GM21515 (cell line): ENCODE results near the gene CAMKMT.

ENCODE experiments used
- ATAC-seq: cut with Tn5 transposase; IDR thresholded peaks from one replicate; pipeline ENCODE4 v1.9.1; 2021; ENCODE audit not compliant: unreplicated experiment

Gene CAMKMT

DNA sequence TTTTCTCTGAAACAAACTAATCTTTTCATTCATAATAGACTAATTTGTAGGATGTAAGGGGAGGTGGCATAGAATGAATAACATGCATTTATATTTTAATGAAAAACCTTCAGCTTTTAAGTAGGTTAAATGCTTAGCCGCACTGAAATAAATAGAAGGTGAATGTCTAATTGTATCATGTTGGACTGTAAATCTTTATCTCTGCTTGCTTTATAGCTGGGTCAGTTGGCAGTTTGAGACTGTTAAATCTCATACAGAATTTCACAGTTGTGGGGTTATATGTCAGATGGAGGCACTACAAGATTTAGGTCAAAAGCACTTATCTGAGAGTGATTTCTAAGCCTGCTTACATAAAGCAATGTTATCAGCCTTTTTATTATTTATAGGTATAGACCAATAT, 405.0 kb downstream of the CAMKMT start:
- no peak for ATAC-seq

GRCh38 chr2:44767691-44768090, 405.9 kb downstream of the CAMKMT start:
- ATAC-seq: no peak

DNA sequence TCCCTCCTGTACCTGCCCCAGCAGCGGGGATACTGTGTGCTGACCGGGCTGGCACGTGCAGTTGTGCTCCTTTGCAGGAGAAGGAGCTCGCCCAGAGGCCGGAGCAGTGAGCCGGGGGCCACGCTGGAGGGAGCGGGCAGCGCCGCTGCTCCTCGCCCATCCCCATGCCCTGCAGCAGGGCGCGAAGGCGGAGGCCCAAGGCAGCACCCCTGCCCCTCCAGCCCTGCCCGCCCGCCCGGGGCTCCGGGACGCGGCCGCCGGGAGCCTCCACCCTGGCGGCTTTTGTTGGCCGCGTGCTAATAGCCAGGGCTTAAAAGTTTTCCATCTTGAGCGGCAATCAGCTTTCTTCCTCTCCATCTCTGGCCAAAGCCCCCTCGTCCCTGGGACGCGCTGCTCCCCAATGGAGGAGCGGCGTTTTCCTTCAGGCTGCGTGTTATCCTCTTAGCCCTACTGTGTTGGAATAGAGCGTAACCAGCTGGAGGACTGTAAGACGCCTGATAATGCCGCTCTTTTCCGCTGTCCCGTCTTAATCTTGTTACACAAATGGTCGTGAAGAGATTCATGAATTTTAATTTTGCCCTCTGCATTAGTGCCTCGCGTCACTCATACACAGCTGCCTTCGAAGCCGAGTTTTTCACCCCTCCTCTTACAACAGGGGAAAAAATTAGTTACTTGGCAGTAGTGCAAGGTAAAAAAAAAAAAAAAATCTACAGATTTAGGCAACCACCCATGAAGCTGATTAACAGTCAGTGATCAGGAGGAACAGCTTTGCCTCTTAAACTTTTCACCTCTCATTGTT, 406.9 kb downstream of the CAMKMT start:
- no peak for ATAC-seq

- no peak for ATAC-seq
These were observed 407.7 kb downstream of the CAMKMT start for GRCh38 chr2:44769349-44770011.

GRCh38 chr2:44770221-44771195, 408.8 kb downstream of the CAMKMT start:
- ATAC-seq: no peak

- no peak for ATAC-seq
These were observed 409.8 kb downstream of the CAMKMT start for GRCh38 chr2:44771522-44771921.

- ATAC-seq: no peak
These were observed 410.4 kb downstream of the CAMKMT start for GRCh38 chr2:44772131-44772530.

DNA sequence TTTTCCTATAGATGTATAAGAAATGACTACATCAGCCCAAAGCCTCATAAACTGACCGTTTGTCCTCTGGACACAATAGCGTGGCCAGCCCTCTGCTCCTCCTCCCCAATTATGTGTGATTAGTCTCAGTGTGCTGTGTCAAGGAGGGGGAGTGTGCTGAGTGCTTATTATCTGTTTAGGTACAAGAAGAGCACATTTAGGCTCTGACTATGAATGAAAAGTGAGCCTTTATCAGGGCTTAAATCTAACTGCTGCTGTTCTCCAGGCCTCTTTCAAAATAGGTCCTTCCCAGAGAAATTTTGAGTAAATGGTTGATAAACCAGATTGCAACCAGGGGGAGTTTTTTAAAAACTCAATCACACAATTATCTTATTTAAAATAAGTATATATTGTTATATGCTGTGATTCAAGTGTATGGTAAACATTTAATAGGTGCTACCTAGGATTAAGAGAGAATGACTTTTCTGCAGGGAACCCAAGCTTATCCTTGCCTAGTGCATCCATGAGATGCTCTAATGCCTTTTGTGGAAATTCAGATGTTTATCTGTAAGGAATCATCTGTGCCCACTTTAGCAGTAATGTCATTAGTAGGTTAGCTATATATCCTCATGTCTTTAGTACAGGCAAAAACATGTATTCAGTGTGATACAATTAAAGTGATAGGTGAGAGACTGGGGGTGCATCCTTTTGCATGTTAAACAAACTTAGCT, 411.1 kb downstream of the CAMKMT start:
- no peak for ATAC-seq

DNA sequence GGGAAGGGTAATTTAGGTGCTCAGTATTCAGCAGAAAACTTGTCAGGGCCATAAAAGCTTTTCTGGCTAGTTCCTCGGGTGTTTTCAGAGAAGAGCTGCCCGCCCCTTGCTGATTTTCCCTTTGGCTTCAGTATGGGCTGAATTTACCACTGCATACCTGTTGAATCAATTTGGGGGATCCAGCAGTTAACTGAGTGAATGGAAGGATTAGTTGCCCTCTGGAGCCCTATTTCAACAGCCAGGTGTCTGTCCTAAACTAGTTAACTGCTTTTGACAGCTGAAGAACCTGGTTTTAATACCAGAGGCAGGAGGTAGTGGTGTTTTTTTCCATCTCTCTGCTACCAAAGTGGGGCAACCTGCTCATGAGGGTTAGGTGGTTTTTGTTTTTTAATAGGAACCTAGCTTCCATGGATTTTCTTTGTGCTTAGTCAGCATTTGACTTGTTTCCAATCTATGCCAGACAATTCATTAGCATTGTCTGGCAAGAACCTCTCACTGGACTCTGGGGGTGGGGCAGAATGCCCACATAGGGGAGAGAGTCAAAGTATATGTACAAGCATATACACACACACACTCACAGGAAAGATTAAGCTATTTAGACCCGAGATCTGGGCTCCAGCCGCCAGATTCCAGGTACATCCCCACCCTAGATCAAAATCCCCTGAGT, 413.2 kb downstream of the CAMKMT start:
- ATAC-seq: no peak

DNA sequence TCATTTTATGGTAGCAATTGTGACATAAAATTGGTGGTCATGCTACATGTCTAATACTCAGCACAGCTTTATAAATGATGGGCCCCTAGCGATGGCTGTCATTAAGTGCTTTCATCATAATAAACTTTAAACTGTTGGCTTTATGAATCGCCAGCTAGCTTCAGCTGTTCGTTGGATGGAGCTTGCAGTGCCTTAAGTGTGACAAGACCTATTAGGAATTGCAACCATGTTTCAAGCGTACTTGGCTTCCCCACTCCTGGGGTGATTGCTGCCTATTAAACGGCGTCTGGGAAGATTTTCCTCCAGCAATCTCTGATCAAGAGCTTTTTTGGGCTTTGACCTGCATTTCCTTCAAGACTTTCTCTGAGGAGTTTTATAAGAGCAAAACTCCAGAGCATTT, 415.3 kb downstream of the CAMKMT start:
- ATAC-seq: no peak

GRCh38 chr2:44777537-44777936, 415.8 kb downstream of the CAMKMT start:
- ATAC-seq: no peak

- peak; percentile 42 for ATAC-seq
These were observed 416.5 kb downstream of the CAMKMT start for GRCh38 chr2:44778221-44778654.

DNA sequence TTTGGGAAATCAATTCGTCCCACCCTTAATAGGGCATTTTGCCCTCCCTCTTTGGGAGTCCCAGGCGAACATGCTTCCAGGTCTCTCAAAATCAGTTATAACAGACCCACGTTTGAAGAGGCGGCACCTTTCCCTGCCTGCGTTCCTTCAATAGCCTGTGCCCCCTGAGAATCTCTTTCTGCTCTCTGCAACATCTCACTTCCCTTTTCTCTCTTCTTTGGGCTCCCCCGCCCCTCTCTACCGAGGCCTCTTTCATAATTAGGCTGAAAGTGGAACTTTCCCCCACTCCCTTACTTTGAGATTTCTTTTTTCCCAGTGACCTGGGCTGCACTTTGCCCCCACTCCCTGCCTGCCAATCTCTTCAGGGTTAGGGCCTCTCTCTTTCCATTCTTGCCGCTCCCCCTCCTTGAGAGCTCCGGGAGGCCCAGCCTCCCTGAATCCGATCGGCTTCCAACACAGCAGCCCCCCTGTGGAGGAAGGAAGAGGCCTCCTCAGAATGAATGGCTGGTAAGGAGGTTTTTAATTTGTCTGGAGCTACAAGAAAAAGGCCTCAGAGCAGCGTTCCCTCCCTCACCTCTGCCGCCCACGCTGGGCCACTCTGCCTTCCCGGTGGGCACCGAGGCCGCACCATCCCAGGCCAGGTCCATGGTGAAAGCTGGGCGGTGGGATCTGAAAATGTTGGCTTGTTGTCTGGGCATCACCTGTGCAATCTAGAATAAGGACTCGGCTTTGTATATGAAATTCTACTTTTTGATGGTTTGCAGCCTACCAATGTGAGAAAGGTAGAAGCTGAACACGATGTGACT, 417.1 kb downstream of the CAMKMT start:
- peak; percentile 94 for ATAC-seq

DNA sequence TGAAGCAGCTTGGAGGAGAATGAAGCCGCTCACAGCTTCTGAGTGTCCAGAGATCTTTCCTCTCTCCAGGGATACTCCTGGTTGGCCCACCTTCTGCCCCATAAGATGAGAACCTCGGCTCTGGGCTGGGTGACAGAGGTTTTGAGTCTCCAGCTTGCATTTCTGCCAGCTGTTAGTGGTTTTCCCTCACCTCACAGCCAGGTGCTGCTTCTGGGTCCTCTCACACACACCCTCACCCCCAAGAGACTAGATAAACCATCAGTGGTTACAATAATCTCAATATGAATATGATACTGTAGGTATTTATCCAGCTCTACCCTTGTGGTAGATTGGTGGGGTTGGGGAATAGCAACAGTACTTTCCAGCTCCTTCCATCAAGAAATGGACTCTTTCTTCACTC, 418.0 kb downstream of the CAMKMT start:
- ATAC-seq: no peak

GRCh38 chr2:44780406-44780805, 418.7 kb downstream of the CAMKMT start:
- ATAC-seq: no peak

GRCh38 chr2:44785433-44785832, 423.7 kb downstream of the CAMKMT start:
- ATAC-seq: no peak

- ATAC-seq: no peak
These were observed 424.5 kb downstream of the CAMKMT start for GRCh38 chr2:44786045-44786816.

- ATAC-seq: no peak
These were observed 425.1 kb downstream of the CAMKMT start for GRCh38 chr2:44786817-44787214.

- no peak for ATAC-seq
These were observed 425.9 kb downstream of the CAMKMT start for GRCh38 chr2:44787663-44788062.
